ENCODE data around the gene C14orf119. TPM values are rescaled to one million over a fixed set of nuclear protein-coding genes. Genes with fewer than 3 reads are reported as not detected.

C14orf119 gene
- total and polyA plus RNA-seq, 9 of the 15 experiments (the other 6 are each of a cell fraction or from before 2014, with no cell fraction given) = 36.7 to 251 (median 51.8) TPM

DNA sequence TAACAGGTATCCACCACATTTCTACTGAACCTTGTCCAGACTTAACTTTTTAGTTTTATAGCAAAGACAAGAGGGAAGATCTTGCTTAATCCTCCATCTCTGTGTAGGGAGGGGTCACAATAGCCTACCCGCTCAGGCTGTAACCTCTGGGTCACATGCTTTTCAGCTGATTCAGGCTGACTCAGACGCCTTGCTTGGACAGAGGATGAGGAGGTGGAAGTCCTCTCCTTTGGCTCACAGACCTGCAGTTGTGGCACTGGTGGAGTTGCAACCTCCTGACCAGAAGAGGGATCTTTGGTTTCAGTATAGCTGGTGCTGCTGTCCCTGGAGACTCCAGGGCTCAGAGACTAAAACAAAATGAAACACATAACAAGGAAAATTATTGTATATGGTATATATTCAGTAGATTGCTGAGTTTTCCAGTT, 16.6 kb upstream of the C14orf119 start (continued):
- peak; percentile 74; the same call in 1 of the 2 replicates for TF ChIP-seq ZNF583 (CRISPR knock-in tag; IDR thresholded peaks at IDR 0.05)
- no peak for TF ChIP-seq TEAD1 (CRISPR knock-in tag; IDR thresholded peaks at IDR 0.05)
- TF ChIP-seq ZNF316 (IDR thresholded peaks at IDR 0.05) = peak; percentile 91
- TF ChIP-seq HDAC1 (IDR thresholded peaks at IDR 0.05) = peak in 1 of 2 experiments; percentile 89; a peak in 2 of 4 replicates
- peak; percentile 73; the same call in 1 of the 2 replicates for TF ChIP-seq SMARCC2 (IDR thresholded peaks at IDR 0.05; ENCODE audit: low read depth)
- 0 out of 2 replicates have a peak, but pooled peaks have one; percentile 37 for TF ChIP-seq ZNF76 (CRISPR knock-in tag; IDR thresholded peaks at IDR 0.05; ENCODE audit: borderline replicate concordance)
- peak; percentile 54; the same call in 1 of the 2 replicates for TF ChIP-seq ZNF644 (tag; IDR thresholded peaks at IDR 0.05; ENCODE audit: low read depth)
- no peak for TF ChIP-seq KDM2B (CRISPR knock-in tag; IDR thresholded peaks at IDR 0.05)
- TF ChIP-seq CXXC5 (CRISPR knock-in tag; IDR thresholded peaks at IDR 0.05) = peak; percentile 53
- TF ChIP-seq DMBX1 (CRISPR knock-in tag; IDR thresholded peaks at IDR 0.05; ENCODE audit: borderline replicate concordance) = peak; percentile 42; the same call in 1 of the 2 replicates
- no peak for TF ChIP-seq PURB (CRISPR knock-in tag; IDR thresholded peaks at IDR 0.05; ENCODE audit: low read depth)
- TF ChIP-seq, protein P1, sequence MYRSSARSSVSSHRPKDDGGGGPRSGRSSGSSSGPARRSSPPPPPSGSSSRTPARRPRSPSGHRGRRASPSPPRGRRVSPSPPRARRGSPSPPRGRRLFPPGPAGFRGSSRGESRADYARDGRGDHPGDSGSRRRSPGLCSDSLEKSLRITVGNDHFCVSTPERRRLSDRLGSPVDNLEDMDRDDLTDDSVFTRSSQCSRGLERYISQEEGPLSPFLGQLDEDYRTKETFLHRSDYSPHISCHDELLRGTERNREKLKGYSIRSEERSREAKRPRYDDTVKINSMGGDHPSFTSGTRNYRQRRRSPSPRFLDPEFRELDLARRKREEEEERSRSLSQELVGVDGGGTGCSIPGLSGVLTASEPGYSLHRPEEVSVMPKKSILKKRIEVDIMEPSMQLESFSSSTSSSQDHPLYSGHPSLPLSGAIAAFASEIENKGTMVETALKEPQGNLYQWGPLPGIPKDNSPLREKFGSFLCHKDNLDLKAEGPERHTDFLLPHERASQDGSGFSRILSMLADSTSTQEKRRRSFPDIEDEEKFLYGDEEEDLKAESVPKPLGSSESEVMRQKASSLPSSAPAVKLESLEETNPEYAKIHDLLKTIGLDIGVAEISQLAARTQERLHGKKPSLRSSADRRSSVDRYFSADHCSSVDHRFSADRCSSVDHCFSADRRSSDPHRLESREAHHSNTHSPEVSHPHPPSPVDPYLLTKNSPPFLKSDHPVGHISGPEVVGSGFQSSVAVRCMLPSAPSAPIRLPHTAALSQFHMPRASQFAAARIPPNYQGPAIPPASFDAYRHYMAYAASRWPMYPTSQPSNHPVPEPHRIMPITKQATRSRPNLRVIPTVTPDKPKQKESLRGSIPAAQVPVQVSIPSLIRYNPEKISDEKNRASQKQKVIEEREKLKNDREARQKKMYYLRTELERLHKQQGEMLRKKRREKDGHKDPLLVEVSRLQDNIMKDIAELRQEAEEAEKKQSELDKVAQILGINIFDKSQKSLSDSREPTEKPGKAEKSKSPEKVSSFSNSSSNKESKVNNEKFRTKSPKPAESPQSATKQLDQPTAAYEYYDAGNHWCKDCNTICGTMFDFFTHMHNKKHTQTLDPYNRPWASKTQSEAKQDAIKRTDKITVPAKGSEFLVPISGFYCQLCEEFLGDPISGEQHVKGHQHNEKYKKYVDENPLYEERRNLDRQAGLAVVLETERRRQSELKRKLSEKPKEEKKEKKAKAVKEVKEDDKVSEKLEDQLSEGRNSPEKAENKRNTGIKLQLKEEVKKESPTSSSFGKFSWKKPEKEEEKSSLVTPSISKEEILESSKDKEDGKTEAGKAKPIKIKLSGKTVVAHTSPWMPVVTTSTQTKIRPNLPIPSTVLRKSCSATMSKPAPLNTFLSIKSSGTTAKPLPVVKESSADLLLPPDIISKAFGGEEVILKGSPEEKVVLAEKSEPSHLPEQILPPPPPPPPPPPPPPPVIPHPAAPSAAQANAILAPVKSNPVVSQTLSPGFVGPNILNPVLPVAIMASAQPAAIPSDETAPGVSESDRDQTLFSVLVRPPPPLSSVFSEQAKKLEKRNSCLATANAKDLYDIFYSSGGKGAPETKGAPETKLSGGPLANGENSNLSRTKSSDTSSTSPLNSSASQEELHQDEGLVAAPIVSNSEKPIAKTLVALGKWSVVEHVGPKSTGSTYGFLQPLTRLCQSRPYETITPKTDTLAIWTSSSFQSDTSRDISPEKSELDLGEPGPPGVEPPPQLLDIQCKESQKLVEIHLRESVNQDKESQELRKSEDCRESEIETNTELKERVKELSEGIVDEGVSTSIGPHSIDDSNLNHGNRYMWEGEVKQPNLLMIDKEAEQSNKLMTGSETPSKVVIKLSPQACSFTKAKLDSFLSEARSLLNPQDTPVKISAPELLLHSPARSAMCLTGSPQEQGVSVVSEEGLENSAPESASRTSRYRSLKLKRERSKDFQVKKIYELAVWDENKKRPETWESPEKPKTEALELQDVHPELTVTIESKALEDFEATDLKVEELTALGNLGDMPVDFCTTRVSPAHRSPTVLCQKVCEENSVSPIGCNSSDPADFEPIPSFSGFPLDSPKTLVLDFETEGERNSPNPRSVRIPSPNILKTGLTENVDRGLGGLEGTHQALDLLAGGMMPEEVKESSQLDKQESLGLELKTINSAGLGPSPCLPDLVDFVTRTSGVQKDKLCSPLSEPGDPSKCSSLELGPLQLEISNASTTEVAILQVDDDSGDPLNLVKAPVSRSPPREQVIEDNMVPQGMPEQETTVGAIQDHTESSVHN (IDR thresholded peaks at IDR 0.05; ENCODE audit: borderline replicate concordance in 1 of 2, low read depth in 1 of 2) = peak in 1 of 2 experiments; percentile 89; a peak in 2 of 4 replicates
- TF ChIP-seq LCOR (CRISPR knock-in tag; IDR thresholded peaks at IDR 0.05) = no peak
- no peak for TF ChIP-seq ZSCAN32 (CRISPR knock-in tag; IDR thresholded peaks at IDR 0.05)
- TF ChIP-seq DACH1 (IDR thresholded peaks at IDR 0.05; ENCODE audit: partially characterized antibody) = peak; percentile 93
- no peak for TF ChIP-seq STAT5B (CRISPR knock-in tag; IDR thresholded peaks at IDR 0.05)
- peak; percentile 66 for TF ChIP-seq TFE3 (CRISPR knock-in tag; IDR thresholded peaks at IDR 0.05)
- TF ChIP-seq, protein P2, sequence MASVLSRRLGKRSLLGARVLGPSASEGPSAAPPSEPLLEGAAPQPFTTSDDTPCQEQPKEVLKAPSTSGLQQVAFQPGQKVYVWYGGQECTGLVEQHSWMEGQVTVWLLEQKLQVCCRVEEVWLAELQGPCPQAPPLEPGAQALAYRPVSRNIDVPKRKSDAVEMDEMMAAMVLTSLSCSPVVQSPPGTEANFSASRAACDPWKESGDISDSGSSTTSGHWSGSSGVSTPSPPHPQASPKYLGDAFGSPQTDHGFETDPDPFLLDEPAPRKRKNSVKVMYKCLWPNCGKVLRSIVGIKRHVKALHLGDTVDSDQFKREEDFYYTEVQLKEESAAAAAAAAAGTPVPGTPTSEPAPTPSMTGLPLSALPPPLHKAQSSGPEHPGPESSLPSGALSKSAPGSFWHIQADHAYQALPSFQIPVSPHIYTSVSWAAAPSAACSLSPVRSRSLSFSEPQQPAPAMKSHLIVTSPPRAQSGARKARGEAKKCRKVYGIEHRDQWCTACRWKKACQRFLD (CRISPR knock-in tag; IDR thresholded peaks at IDR 0.05) = peak; percentile 82; the same call in 1 of the 2 replicates

Data from K562 (cell line).